HEK293 (cell line): ENCODE data around the gene SCN4B.
A peak's percentile ranks its signal among the peaks of the same experiment; 100 is the strongest.

Experiments used
- CTCF ChIA-PET: fragments of 350-600 bp; formaldehyde crosslinking; extraction: SDS; loops from one replicate; lab custom pipeline; 2021; ENCODE audit warnings: antibody characterized with exemption; lab: Yijun Ruan, JAX
- POLR2A ChIA-PET: fragments of 300-600 bp; formaldehyde crosslinking; extraction: SDS; loops from one replicate; lab custom pipeline; 2020; ENCODE audit warnings: antibody characterized with exemption, inconsistent platforms; lab: Yijun Ruan, JAX
- H3K27ac ChIP-seq: fragments of 200-500 bp; sonication (Bioruptor generic); 2 replicates; pipeline ENCODE4 v1.5.1; 2014; ENCODE audit warnings: low read depth, low read length, control low read depth, inconsistent platforms; ENCODE audit errors: extremely low read depth
- H3K36me3 ChIP-seq, 2 experiments: fragments of 200-500 bp in 1 of 2; sonication (Bioruptor generic) in 1 of 2; 1 replicate in 1 of 2; 2 replicates in 1 of 2; pipeline ENCODE4 v1.5.1; 2014 to 2017; ENCODE audit warnings: inconsistent platforms in 2 of 2, low read length in 2 of 2; ENCODE audit not compliant: control insufficient read depth in 2 of 2, insufficient read depth in 1 of 2
- H3K4me1 ChIP-seq: fragments of 200-500 bp; sonication (Bioruptor generic); 2 replicates; pipeline ENCODE4 v1.5.1; 2014; ENCODE audit warnings: mild to moderate bottlenecking, low read length, inconsistent platforms; ENCODE audit not compliant: control insufficient read depth, insufficient read depth
- H3K4me3 ChIP-seq: 2 replicates; pipeline ENCODE4 v1.5.1; 2011; ENCODE audit warnings: low read depth, mild to moderate bottlenecking, control low read depth, low read length, moderate library complexity
- H3K9me3 ChIP-seq: fragments of 200-500 bp; sonication (Bioruptor generic); 2 replicates; pipeline ENCODE4 v1.5.1; 2014; ENCODE audit warnings: low read depth, low read length, inconsistent platforms; ENCODE audit not compliant: control insufficient read depth, insufficient read depth
- EGR2 ChIP-seq: fragments of 450-650 bp; formaldehyde crosslinking; IDR thresholded peaks from 2 replicates; pipeline ENCODE4 v1.5.1; 2016; ENCODE audit warnings: low read depth, missing biosample characterization, missing genetic modification characterization
- GLIS1 ChIP-seq: fragments of 450-650 bp; formaldehyde crosslinking; IDR thresholded peaks from 2 replicates; pipeline ENCODE4 v1.5.1; 2016; ENCODE audit warnings: missing biosample characterization, missing genetic modification characterization
- GLIS2 ChIP-seq: fragments of 450-650 bp; formaldehyde crosslinking; IDR thresholded peaks from 2 replicates; pipeline ENCODE4 v1.5.1; 2016; ENCODE audit warnings: missing biosample characterization, missing genetic modification characterization
- KLF1 ChIP-seq: fragments of 450-650 bp; formaldehyde crosslinking; IDR thresholded peaks from 2 replicates; pipeline ENCODE4 v1.5.1; 2016; ENCODE audit warnings: missing biosample characterization, missing genetic modification characterization
- SALL2 ChIP-seq: fragments of 450-650 bp; formaldehyde crosslinking; IDR thresholded peaks from 2 replicates; pipeline ENCODE4 v1.5.0; 2017; ENCODE audit warnings: missing biosample characterization, mild to moderate bottlenecking, missing genetic modification characterization, borderline replicate concordance
- SP7 ChIP-seq: fragments of 450-650 bp; formaldehyde crosslinking; IDR thresholded peaks from 2 replicates; pipeline ENCODE4 v1.5.1; 2016; ENCODE audit warnings: missing biosample characterization, missing genetic modification characterization
- ZBTB8A ChIP-seq: fragments of 450-650 bp; formaldehyde crosslinking; IDR thresholded peaks from 2 replicates; pipeline ENCODE4 v1.5.1; 2016; ENCODE audit warnings: missing biosample characterization, missing genetic modification characterization
- ZFP37 ChIP-seq: fragments of 450-650 bp; formaldehyde crosslinking; IDR thresholded peaks from 2 replicates; pipeline ENCODE4 v1.5.1; 2016; ENCODE audit warnings: missing biosample characterization, missing genetic modification characterization
- ZNF184 ChIP-seq: fragments of 450-650 bp; IDR thresholded peaks from 2 replicates; pipeline ENCODE4 v1.5.1; 2018; ENCODE audit warnings: missing biosample characterization, mild to moderate bottlenecking, missing genetic modification characterization
- ZNF324 ChIP-seq: fragments of 450-650 bp; formaldehyde crosslinking; IDR thresholded peaks from 2 replicates; pipeline ENCODE4 v1.5.1; 2016; ENCODE audit warnings: missing biosample characterization, missing genetic modification characterization
- ZNF335 ChIP-seq: fragments of 450-650 bp; formaldehyde crosslinking; conservative IDR thresholded peaks from 2 replicates; pipeline ENCODE4 v1.5.1; 2016; ENCODE audit warnings: missing biosample characterization, missing genetic modification characterization
- ZNF48 ChIP-seq: fragments of 450-650 bp; formaldehyde crosslinking; IDR thresholded peaks from 2 replicates; pipeline ENCODE4 v1.5.1; 2016; ENCODE audit warnings: missing biosample characterization, missing genetic modification characterization
- ZNF529 ChIP-seq: fragments of 450-650 bp; formaldehyde crosslinking; IDR thresholded peaks from 2 replicates; pipeline ENCODE4 v1.5.1; 2017; ENCODE audit warnings: missing genetic modification characterization, missing biosample characterization; ENCODE audit not compliant: insufficient replicate concordance
- ZNF558 ChIP-seq: fragments of 450-650 bp; formaldehyde crosslinking; IDR thresholded peaks from 2 replicates; pipeline ENCODE4 v1.5.1; 2016; ENCODE audit warnings: missing biosample characterization, missing genetic modification characterization
- ZNF623 ChIP-seq: fragments of 450-650 bp; formaldehyde crosslinking; IDR thresholded peaks from 2 replicates; pipeline ENCODE4 v1.5.1; 2016; ENCODE audit warnings: missing biosample characterization, missing genetic modification characterization
- ZNF626 ChIP-seq: fragments of 450-650 bp; sonication (Bioruptor Pico); formaldehyde crosslinking; IDR thresholded peaks from 2 replicates; pipeline ENCODE4 v1.5.1; 2018; ENCODE audit warnings: missing biosample characterization, missing genetic modification characterization, inconsistent platforms
- ZNF654 ChIP-seq: fragments of 450-650 bp; formaldehyde crosslinking; IDR thresholded peaks from 2 replicates; pipeline ENCODE4 v1.5.1; 2016; ENCODE audit warnings: low read depth, missing biosample characterization, missing genetic modification characterization
- ZNF677 ChIP-seq: fragments of 450-650 bp; IDR thresholded peaks from 2 replicates; pipeline ENCODE4 v1.5.0; 2018; ENCODE audit warnings: missing biosample characterization, mild to moderate bottlenecking, missing genetic modification characterization, moderate library complexity
- ZNF701 ChIP-seq: fragments of 450-650 bp; formaldehyde crosslinking; IDR thresholded peaks from 2 replicates; pipeline ENCODE4 v1.5.1; 2016; ENCODE audit warnings: missing biosample characterization, missing genetic modification characterization
- ZSCAN30 ChIP-seq: fragments of 450-650 bp; IDR thresholded peaks from 2 replicates; pipeline ENCODE4 v1.5.1; 2018; ENCODE audit warnings: missing biosample characterization, mild to moderate bottlenecking, missing genetic modification characterization, moderate library complexity
- TF ChIP-seq, protein P1 (sequence below): fragments of 450-650 bp; formaldehyde crosslinking; IDR thresholded peaks from 2 replicates; pipeline ENCODE4 v1.5.1; 2016; ENCODE audit warnings: missing biosample characterization, missing genetic modification characterization
- TF ChIP-seq, protein P2 (sequence below): fragments of 450-650 bp; formaldehyde crosslinking; IDR thresholded peaks from 2 replicates; pipeline ENCODE4 v1.5.1; 2016; ENCODE audit warnings: missing biosample characterization, missing genetic modification characterization, borderline replicate concordance
- TF ChIP-seq, protein P3 (sequence below): fragments of 450-650 bp; formaldehyde crosslinking; IDR thresholded peaks from 2 replicates; pipeline ENCODE4 v1.5.1; 2016; ENCODE audit warnings: missing biosample characterization, missing genetic modification characterization
- TF ChIP-seq, protein P4 (sequence below): fragments of 450-650 bp; formaldehyde crosslinking; IDR thresholded peaks from 2 replicates; pipeline ENCODE4 v1.5.1; 2016; ENCODE audit warnings: missing biosample characterization, missing genetic modification characterization
- TF ChIP-seq, protein P5 (sequence below): fragments of 450-650 bp; formaldehyde crosslinking; IDR thresholded peaks from 2 replicates; pipeline ENCODE4 v1.5.1; 2016; ENCODE audit warnings: missing biosample characterization, missing genetic modification characterization

The SCN4B gene

DNA sequence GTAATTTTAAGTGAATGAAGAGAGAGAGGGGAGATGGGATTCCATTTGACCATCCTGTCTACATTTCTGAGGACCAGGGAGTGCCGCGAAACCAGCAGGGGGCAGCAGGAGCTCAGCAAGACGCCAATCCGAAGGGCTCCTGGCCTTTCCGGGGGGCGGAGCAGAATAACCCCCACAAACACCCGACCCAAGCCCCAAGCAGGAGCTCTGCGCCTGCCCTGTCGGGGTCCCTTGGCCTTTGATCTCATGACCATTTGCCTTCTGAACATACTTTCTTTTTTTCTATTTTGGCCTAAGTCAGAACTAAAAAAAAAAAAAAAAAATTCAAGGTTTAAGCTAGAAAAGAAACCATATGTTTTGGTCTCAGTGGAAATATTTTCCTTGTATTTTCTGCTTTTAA, 45.7 kb upstream of the SCN4B start:
- Histone ChIP-seq H3K4me3 (no peak overlapping the region; the same call in 1 of the 2 replicates), H3K27ac (no peak overlapping the region)
- POLR2A ChIA-PET: interaction anchor here (0.6 to 0.7 kb wide), 2 partner anchors 217 to 374 kb away, joined by 3 to 4 read pairs; partner anchors contain the start of gene ARCN1

More for the DNA sequence above, 45.7 kb upstream of the SCN4B start:
- no peaks in the 10 kb centered on the region for H3K36me3 ChIP-seq
- TF ChIP-seq ZBTB8A (tag by site-specific recombination) (no peak), SP7 (tag by site-specific recombination) (no peak), ZNF335 (tag by site-specific recombination) (peak; percentile 68), ZNF558 (tag by site-specific recombination) (no peak), KLF1 (tag by site-specific recombination) (0 out of 2 replicates have a peak, but pooled peaks have one; percentile 16), GLIS2 (tag by site-specific recombination) (peak; percentile 88), ZNF626 (tag by site-specific recombination) (no peak), ZSCAN30 (tag by site-specific recombination) (0 out of 2 replicates have a peak, but pooled peaks have one; percentile 46), ZNF701 (tag by site-specific recombination) (no peak), ZNF623 (no peak), ZNF324 (no peak), GLIS1 (peak; percentile 79), EGR2 (tag by site-specific recombination) (no peak), ZNF184 (no peak), ZNF529 (tag by site-specific recombination) (no peak), ZNF48 (tag by site-specific recombination) (no peak), SALL2 (tag by site-specific recombination) (no peak), ZNF677 (tag by site-specific recombination) (no peak), ZFP37 (tag by site-specific recombination) (no peak), ZNF654 (tag by site-specific recombination) (peak; percentile 82)
- TF ChIP-seq, protein P1, sequence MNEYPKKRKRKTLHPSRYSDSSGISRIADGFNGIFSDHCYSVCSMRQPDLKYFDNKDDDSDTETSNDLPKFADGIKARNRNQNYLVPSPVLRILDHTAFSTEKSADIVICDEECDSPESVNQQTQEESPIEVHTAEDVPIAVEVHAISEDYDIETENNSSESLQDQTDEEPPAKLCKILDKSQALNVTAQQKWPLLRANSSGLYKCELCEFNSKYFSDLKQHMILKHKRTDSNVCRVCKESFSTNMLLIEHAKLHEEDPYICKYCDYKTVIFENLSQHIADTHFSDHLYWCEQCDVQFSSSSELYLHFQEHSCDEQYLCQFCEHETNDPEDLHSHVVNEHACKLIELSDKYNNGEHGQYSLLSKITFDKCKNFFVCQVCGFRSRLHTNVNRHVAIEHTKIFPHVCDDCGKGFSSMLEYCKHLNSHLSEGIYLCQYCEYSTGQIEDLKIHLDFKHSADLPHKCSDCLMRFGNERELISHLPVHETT (tag by site-specific recombination): no peak
- TF ChIP-seq, protein P2, sequence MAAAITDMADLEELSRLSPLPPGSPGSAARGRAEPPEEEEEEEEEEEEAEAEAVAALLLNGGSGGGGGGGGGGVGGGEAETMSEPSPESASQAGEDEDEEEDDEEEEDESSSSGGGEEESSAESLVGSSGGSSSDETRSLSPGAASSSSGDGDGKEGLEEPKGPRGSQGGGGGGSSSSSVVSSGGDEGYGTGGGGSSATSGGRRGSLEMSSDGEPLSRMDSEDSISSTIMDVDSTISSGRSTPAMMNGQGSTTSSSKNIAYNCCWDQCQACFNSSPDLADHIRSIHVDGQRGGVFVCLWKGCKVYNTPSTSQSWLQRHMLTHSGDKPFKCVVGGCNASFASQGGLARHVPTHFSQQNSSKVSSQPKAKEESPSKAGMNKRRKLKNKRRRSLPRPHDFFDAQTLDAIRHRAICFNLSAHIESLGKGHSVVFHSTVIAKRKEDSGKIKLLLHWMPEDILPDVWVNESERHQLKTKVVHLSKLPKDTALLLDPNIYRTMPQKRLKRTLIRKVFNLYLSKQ (tag by site-specific recombination): no peak
- TF ChIP-seq, protein P3, sequence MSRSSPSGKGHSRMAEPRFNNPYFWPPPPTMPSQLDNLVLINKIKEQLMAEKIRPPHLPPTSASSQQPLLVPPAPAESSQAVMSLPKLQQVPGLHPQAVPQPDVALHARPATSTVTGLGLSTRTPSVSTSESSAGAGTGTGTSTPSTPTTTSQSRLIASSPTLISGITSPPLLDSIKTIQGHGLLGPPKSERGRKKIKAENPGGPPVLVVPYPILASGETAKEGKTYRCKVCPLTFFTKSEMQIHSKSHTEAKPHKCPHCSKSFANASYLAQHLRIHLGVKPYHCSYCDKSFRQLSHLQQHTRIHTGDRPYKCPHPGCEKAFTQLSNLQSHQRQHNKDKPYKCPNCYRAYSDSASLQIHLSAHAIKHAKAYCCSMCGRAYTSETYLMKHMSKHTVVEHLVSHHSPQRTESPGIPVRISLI (tag by site-specific recombination): peak; percentile 25; the same call in 1 of the 2 replicates
- TF ChIP-seq, protein P4, sequence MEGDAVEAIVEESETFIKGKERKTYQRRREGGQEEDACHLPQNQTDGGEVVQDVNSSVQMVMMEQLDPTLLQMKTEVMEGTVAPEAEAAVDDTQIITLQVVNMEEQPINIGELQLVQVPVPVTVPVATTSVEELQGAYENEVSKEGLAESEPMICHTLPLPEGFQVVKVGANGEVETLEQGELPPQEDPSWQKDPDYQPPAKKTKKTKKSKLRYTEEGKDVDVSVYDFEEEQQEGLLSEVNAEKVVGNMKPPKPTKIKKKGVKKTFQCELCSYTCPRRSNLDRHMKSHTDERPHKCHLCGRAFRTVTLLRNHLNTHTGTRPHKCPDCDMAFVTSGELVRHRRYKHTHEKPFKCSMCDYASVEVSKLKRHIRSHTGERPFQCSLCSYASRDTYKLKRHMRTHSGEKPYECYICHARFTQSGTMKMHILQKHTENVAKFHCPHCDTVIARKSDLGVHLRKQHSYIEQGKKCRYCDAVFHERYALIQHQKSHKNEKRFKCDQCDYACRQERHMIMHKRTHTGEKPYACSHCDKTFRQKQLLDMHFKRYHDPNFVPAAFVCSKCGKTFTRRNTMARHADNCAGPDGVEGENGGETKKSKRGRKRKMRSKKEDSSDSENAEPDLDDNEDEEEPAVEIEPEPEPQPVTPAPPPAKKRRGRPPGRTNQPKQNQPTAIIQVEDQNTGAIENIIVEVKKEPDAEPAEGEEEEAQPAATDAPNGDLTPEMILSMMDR: peak; percentile 54
- TF ChIP-seq, protein P5, sequence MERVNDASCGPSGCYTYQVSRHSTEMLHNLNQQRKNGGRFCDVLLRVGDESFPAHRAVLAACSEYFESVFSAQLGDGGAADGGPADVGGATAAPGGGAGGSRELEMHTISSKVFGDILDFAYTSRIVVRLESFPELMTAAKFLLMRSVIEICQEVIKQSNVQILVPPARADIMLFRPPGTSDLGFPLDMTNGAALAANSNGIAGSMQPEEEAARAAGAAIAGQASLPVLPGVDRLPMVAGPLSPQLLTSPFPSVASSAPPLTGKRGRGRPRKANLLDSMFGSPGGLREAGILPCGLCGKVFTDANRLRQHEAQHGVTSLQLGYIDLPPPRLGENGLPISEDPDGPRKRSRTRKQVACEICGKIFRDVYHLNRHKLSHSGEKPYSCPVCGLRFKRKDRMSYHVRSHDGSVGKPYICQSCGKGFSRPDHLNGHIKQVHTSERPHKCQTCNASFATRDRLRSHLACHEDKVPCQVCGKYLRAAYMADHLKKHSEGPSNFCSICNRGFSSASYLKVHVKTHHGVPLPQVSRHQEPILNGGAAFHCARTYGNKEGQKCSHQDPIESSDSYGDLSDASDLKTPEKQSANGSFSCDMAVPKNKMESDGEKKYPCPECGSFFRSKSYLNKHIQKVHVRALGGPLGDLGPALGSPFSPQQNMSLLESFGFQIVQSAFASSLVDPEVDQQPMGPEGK (tag by site-specific recombination): peak; percentile 84
- TF ChIP-seq, all 188 proteins: peak for 9
- Histone ChIP-seq H3K9me3 (no peaks in the 10 kb centered on the region), H3K4me1 (no peaks in the 10 kb centered on the region)
- CTCF ChIA-PET: interaction anchor here (0.6 to 3.3 kb wide), 64 partner anchors 8 to 953 kb away, joined by 3 to 52 read pairs (median 5); partner anchors contain the start of genes MPZL3, SCN2B and UBE4A
